GM19328 (cell line): ENCODE data around the gene DET1.
"Not testable (repeated sequence)": the region's sequence is repeated elsewhere in the genome, so short reads cannot be mapped to it uniquely, and the experiment has no call there.

Experiments
- ATAC-seq: cut with Tn5 transposase; IDR thresholded peaks from one replicate; pipeline ENCODE4 v1.9.1; 2021; ENCODE audit warnings: mild to moderate bottlenecking, moderate library complexity; ENCODE audit not compliant: unreplicated experiment

The DET1 gene

GRCh38 chr15:88498996-88499395 lies 47.5 kb downstream of the DET1 start:
- ATAC-seq, result no peak

DNA sequence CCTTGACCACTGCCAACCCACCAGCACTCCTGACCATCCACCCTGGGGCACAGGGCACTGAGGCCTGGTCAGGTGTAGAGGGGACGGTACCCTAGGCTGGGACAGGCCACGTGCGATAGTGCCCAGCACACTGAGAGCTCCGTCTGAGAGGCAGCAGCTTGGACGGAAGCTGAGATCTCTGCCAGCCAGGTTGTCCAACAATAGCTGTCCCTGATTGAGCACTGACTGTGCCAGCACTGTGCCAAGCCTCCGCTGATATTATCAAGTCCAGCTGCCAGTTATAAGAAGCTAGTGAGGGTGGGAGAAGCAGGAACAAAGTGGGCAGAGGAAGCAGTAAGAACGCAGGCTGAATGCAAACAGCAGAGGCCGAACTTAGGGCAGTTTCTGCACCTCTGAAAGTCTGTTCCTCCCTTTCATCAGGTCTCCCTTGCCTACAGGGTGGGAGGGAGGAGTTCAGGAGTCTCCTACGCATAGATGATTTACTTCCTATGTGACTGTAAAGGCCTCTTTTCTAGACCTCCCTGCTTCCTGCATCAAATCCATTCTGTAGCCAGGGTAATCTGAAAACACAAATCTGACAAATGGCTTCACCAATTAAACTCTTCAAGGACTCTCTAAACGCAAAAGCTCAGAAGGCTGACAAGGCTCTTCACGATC lies 49.2 kb downstream of the DET1 start:
- no peak for ATAC-seq

DNA sequence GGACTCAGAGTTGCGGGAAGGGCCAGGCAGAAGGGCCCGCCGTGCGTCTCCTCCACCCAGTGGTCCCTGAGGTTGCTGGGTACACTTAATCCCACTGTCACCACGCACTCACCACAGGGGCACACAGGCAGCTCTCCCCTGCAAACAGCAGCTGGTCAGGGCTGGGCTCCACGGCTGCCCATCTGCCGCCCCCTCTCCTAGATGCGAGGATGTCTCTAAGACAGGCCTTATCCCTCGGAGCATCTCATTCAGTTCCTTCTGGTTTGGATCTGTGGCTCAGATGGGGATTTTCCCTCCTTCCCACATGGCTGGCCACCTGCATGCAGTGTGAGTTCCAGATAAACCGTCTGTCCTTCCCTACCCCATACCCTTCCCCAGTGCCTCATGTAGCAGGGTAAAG lies 52.6 kb downstream of the DET1 start:
- ATAC-seq, result no peak

DNA sequence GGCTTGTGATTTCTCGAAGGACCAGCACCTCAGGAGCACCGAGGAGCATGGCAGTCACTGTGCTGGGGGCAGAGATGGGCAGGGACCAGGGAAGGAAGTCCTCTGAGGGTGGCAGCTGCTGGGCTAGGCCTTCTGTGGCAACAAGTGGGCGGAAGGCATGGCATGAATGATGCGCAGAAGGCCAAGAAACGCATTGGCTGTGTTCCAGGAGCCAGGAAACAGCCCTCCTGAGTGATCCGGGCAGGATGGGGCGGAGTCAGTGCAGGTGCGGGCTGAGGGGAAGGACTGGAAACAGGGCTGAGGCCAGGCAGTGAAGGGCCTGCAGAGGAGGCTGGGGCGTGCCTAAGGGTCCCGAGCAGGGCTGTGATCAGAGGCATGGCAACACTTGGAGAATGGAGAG lies 55.3 kb downstream of the DET1 start:
- no peak for ATAC-seq

DNA sequence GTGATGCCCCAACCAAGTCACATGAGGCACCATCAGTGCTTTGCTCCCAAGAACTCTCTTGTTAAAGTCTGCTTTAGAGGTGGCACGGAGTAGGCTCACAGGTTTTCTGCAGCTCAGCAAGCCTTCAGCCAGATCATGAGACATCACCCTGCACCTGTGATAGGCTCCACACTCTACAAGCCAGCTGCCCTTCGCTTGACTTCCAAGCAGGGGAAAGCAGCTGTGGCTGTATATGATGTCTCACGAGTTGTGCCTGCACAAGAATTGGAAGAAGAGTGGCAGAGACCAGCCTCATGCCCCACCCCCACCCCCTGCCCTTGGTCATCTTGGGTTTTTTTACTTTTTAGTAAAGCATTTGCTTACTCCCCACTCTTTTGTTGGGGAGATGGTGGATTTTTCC lies 56.4 kb downstream of the DET1 start:
- ATAC-seq, result no peak

- no peak for ATAC-seq
Measured at GRCh38 chr15:88489321-88489720, 57.2 kb downstream of the DET1 start.

GRCh38 chr15:88487796-88488523 lies 58.5 kb downstream of the DET1 start:
- no peak for ATAC-seq

DNA sequence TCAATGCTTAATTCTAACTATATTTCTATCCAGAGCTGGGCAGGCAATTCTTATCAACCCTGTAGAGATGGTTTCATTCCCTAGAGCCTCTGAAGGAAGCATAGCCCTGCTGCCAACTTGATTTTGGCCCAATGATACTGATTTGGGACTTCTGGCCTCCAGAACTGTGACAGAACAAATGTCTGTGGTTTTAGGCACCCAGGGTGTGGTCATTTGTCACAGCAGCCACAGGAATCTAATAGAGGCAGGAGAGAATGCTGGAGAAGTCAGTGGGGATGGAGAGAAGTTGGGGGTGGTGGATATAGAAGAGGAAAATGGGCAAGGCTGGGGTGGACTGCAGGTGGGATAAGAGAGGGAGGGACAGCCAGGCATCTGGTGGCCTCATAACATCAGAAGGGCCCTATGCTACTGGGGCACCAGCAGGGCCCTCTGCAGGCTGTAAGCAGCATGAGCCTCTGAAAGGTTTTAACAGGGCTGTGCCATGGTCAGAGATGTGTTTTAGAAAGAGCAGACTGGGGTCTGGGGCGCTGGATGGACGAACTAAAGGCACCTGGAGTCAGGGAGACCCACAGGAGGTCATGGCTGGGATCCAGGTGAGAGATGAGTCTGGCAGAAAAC lies 59.2 kb downstream of the DET1 start:
- no peak for ATAC-seq

DNA sequence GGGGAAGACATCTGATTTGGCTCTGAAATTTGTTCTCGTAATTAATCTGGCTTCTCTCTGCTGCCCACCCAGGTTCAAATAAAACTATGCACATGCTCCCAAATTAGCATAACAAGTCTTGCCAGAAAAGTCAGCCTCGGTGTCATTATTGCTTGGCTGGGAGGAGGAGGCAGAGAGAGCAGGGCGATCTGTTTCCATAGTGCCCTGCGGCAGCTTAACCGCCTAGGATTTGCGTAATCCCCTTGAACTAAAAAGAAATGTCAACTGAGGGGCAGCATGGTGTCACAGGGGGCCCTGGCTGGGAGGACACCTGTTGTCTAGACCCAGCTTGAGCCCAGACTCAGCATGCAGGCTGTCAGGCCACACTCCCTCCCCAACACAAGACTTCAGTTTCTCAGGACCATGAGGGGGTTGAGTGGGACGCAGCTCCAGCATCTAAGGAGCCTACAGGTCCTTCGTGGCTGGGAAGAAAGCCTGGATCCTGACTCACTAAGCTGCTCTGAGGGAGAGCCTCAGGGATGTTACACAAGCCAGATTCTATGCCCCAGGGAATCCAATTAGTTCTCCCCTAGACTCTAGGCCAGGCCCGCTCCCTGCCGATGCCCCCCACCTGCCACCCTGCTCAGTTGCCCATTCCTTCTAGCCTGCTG lies 61.7 kb downstream of the DET1 start:
- no peak for ATAC-seq

DNA sequence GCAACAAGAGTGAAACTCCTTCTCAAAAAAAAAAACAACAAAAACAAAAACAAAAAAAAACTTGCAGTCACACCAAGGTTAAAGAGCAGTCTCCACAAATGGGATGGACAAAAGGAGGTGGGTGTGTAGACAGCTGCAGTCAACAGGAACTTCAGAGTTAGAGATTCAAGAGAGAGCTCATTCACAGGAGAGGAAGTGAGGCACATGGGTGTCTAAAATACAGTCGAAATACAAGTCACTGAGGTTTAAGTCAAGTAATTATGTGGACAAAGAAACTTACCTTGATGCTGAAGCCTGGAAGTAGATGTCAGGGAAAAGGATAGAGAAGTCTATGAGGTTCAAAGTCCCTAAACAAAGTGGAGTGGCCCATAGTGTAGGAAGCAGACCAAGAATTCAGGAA lies 64.2 kb downstream of the DET1 start:
- no peak for ATAC-seq

DNA sequence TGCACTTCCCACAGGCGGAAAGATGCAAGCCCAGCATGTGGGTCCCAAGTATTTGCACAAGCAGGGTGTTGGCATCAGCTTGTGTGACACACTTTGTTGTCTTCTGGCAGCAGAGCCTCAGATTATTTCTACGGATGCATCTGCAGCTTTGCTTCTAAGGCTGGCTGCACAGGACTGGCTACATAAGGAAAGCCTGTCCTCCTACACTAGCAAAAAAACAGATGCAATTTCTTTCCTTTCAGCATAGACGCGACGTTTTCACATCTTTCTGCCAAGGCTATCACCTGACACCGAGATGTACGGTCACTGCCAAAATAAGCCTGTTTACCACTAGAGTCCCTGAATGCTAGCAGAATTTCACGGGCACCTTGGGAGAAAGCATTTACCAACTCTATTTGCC lies 65.5 kb downstream of the DET1 start:
- no peak for ATAC-seq

DNA sequence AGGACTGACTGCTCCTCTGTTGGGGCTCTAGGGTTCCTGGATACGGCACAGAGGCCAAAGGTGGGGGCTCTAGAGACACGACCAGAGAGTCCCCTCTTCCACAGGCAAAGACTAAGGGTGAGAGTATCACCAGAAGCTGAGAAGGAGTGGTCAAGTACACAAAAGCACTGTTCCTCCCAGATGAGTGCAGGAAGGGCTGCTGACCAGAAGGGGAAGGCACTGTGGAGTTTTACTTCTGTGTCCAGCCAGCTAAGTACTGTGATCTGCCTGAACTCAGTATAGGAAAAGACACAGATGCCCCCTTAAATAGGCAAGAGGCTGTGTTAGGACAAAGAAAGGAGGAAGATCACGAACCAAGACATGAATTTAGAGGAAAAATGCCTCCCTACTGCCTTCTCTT lies 67.3 kb downstream of the DET1 start:
- no peak for ATAC-seq

DNA sequence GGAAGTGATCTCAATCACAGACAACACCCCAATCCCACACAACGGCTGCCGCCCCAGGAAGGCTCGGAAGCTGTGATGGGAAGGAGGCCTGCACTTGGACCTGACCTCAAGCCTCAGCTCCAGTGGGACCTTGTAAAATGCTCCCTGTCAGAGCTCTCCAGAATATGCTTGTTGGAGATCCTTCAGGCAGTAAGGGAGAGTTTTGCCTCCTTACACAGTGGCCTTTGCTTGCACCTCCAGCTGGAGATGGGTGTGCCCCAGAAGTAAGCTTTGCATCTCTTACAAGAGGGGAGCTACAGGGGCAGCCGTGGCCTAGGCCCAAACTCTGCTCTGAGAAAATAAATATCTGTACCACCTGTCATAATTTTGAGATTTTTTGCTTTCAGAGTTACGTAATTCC lies 68.6 kb downstream of the DET1 start:
- no peak for ATAC-seq

- no peak for ATAC-seq
Measured at GRCh38 chr15:88477126-88477525, 69.4 kb downstream of the DET1 start.

- no peak for ATAC-seq
Measured at GRCh38 chr15:88476635-88477060, 69.8 kb downstream of the DET1 start.

DNA sequence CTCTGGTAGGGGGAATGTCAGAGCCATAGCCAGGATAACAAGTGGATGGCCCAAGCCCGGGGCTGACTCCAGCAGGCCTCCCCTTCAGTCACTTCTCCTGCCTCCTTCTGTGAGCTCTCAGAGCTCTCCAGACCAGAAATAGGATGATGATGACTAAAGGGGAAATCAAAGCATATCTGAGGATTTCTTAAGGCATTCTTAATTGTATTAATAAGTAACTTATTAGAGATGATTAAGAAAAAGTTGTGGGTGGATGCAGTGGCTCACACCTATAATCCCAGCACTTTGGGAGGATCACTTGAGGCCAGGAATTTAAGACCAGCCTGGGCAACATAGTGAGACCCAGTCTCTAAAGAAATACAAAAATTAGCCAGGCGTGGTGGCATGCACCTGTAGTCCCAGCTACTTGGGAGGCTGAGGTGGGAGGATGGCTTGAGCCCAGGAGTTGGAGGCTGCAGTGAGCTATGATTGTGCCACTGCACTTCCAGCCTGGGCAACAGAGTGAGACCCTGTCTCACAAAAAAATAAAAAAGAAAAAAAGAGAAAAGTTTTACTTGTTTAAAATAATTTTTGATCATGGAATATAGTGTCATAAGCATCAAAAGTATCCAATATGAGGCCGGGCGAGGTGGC lies 72.7 kb downstream of the DET1 start:
- not testable (repeated sequence) for ATAC-seq

DNA sequence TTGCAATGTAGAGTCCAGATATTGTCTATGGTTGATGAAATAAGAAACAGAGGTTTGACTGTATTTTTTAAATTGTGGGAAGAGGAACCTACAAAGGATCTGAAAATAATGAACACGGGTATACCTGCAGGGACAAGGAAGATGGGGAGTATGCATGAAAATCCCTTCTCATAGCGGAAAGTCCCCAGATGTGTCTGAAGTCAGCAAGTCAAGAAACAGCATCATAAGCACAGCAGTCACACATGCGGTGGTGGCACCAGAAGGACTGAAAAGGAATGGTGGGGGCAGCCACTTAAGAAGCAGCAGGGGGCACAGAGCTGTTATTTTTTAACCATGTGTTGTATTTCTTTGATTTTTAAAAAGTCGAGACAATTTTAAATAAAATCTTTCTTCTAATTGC lies 74.3 kb downstream of the DET1 start:
- no peak for ATAC-seq

GRCh38 chr15:88470625-88471372 lies 75.7 kb downstream of the DET1 start:
- ATAC-seq, result no peak

DNA sequence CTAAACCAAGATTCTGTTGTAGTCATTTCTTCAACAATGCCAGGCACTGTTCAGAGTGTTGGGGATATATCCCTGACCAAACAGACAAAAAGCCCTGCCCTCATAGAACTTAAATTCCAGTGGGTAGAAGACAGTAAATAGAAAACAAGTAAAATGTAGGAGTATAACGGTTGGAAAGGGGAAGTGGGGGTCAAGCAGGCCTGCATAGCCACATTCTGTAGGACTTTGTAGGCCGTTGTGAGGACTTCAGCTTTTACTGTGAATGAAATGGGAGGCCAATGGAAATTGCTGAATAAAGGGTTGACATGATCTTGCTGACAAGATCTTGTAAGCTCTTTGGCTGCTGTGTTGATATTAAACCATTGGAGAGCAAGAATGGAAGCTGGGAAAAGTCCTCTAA lies 77.2 kb downstream of the DET1 start:
- no peak for ATAC-seq

GRCh38 chr15:88468721-88469120 lies 77.8 kb downstream of the DET1 start:
- ATAC-seq, result not testable (repeated sequence)
